ENCODE results near the gene FAT1.

Gene FAT1

DNA sequence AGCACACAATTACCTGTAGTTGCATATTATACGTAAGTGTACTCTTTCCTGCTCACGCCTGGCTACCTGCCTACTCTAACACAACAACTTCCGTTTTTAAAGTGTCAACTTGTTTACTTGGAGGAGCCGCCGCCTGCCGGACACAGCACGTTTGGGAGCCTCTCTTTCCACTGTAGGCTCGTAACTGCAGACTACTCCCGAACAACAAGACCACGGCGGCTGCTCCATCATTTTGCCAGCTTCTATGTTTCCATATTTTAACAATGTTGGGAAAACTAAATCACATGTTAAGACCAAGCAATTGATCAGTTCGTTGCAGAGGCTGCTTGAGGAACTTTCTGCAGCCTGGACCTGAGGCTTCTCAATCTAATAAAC, 169.1 kb downstream of the FAT1 start:
- no peak for DNase-seq (ENCODE audit: low read depth)
- no peak overlapping the region for H3K4me3 ChIP-seq (ENCODE audit: low read depth, low read length)
- TF ChIP-seq MYC (IDR thresholded peaks at IDR 0.05; ENCODE audit: low read depth, low read length): no peak
- TF ChIP-seq, protein P1, sequence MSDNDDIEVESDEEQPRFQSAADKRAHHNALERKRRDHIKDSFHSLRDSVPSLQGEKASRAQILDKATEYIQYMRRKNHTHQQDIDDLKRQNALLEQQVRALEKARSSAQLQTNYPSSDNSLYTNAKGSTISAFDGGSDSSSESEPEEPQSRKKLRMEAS (IDR thresholded peaks at IDR 0.05; ENCODE audit: low read depth, low read length): no peak
- TF ChIP-seq, protein P2, sequence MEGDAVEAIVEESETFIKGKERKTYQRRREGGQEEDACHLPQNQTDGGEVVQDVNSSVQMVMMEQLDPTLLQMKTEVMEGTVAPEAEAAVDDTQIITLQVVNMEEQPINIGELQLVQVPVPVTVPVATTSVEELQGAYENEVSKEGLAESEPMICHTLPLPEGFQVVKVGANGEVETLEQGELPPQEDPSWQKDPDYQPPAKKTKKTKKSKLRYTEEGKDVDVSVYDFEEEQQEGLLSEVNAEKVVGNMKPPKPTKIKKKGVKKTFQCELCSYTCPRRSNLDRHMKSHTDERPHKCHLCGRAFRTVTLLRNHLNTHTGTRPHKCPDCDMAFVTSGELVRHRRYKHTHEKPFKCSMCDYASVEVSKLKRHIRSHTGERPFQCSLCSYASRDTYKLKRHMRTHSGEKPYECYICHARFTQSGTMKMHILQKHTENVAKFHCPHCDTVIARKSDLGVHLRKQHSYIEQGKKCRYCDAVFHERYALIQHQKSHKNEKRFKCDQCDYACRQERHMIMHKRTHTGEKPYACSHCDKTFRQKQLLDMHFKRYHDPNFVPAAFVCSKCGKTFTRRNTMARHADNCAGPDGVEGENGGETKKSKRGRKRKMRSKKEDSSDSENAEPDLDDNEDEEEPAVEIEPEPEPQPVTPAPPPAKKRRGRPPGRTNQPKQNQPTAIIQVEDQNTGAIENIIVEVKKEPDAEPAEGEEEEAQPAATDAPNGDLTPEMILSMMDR (IDR thresholded peaks at IDR 0.05; ENCODE audit: low read depth, low read length): no peak
- no peak for TF ChIP-seq POLR2A (IDR thresholded peaks at IDR 0.05; ENCODE audit: extremely low read depth, insufficient read length)

DNA sequence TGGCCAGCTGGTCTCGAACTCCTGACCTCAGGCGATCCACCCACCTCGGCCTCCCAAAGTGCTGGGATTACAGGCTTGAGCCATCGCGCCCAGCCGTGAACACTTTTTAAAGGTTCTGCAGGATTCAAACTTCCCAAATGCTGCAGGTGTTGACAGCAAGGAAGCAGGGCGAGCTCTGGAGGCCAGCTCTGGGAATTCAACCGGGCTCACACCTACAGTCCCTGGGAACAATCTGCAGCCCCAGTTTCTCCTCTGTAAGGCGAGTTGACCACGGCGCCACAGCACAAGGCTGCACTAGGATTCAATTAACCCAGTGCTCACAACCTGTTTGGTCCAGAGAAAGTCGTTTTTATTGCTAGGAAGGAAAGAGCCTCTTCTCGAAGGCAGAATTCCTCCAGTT, 169.9 kb downstream of the FAT1 start:
- TF ChIP-seq, protein P2 (IDR thresholded peaks at IDR 0.05; ENCODE audit: low read depth, low read length): no peak
- TF ChIP-seq MYC (IDR thresholded peaks at IDR 0.05; ENCODE audit: low read depth, low read length): no peak
- TF ChIP-seq POLR2A (IDR thresholded peaks at IDR 0.05; ENCODE audit: extremely low read depth, insufficient read length): no peak
- TF ChIP-seq, protein P1 (IDR thresholded peaks at IDR 0.05; ENCODE audit: low read depth, low read length): no peak
- no peak overlapping the region for H3K4me3 ChIP-seq (ENCODE audit: low read depth, low read length)
- DNase-seq (ENCODE audit: low read depth): no peak

DNA sequence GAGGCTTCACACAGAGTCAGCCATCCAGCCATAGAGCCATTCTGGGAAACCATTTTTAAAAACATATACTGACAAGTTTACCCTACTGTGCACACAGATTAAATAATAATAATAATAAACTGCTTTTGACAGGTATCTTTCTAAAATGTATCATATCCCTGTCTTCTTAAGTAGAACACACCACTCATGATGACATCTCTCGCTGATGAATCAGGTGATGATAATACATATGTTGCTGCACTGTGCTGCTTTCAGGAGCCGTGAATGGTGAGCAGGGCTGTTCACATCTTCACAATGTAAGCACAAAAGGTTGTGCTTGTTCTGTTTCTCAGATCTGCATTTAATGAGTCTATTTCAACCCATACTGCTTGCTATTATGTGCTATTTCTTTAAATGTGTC, 171.8 kb downstream of the FAT1 start:
- TF ChIP-seq, protein P1 (IDR thresholded peaks at IDR 0.05; ENCODE audit: low read depth, low read length): no peak
- no peak for TF ChIP-seq MYC (IDR thresholded peaks at IDR 0.05; ENCODE audit: low read depth, low read length)
- no peak for TF ChIP-seq POLR2A (IDR thresholded peaks at IDR 0.05; ENCODE audit: extremely low read depth, insufficient read length)
- TF ChIP-seq, protein P2 (IDR thresholded peaks at IDR 0.05; ENCODE audit: low read depth, low read length): no peak
- H3K4me3 ChIP-seq (ENCODE audit: low read depth, low read length): no peak overlapping the region
- DNase-seq (ENCODE audit: low read depth): no peak

- TF ChIP-seq POLR2A (IDR thresholded peaks at IDR 0.05; ENCODE audit: extremely low read depth, insufficient read length): no peak
- no peak for TF ChIP-seq MYC (IDR thresholded peaks at IDR 0.05; ENCODE audit: low read depth, low read length)
- TF ChIP-seq, protein P1 (IDR thresholded peaks at IDR 0.05; ENCODE audit: low read depth, low read length): no peak
- TF ChIP-seq, protein P2 (IDR thresholded peaks at IDR 0.05; ENCODE audit: low read depth, low read length): no peak
- no peak overlapping the region for H3K4me3 ChIP-seq (ENCODE audit: low read depth, low read length)
- no peak for DNase-seq (ENCODE audit: low read depth)
These were observed 178.2 kb downstream of the FAT1 start for GRCh38 chr4:186545436-186545835.

DNA sequence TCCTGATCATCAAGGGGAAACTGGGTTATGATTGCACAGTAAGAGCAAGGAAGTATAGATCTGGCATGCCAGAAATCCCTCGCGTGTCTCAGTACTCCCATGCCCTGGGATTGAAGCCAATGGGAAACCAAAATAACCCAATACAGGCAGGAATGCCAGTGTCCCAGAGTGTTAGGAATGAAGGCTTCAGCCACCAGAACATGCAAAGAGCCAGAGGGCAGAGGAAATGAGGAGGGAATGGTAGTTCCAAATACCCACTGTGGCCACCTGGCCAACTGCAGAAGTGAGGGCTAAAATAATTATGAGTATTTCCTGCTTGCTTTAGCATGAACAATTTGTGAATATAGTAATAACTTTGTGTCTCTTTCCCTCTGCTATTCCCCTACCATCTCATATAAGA, 180.4 kb downstream of the FAT1 start:
- DNase-seq (ENCODE audit: low read depth): no peak
- no peak overlapping the region for H3K4me3 ChIP-seq (ENCODE audit: low read depth, low read length)
- TF ChIP-seq MYC (IDR thresholded peaks at IDR 0.05; ENCODE audit: low read depth, low read length): no peak
- TF ChIP-seq POLR2A (IDR thresholded peaks at IDR 0.05; ENCODE audit: extremely low read depth, insufficient read length): no peak
- TF ChIP-seq, protein P1 (IDR thresholded peaks at IDR 0.05; ENCODE audit: low read depth, low read length): no peak

DNA sequence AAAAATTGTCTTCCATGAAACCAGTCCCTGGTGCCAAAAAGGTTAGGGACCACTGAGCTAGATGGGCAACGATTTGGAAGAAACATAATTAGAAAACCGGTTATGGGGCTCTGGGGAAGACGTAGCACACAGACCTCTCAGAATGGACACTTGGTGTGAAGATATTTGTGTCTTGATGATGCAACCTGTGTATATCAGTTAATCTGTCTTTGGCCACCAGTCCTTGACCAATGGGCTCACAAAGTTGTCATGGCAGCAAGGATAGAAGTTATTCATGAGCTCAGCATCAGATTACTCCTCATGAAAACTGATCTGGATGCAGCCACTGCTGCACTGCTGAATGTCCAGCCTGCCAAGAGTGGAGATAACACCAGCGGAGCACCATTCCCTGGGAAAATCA, 181.9 kb downstream of the FAT1 start:
- TF ChIP-seq, protein P1 (IDR thresholded peaks at IDR 0.05; ENCODE audit: low read depth, low read length): no peak
- no peak for TF ChIP-seq MYC (IDR thresholded peaks at IDR 0.05; ENCODE audit: low read depth, low read length)
- no peak for TF ChIP-seq POLR2A (IDR thresholded peaks at IDR 0.05; ENCODE audit: extremely low read depth, insufficient read length)
- TF ChIP-seq, protein P2 (IDR thresholded peaks at IDR 0.05; ENCODE audit: low read depth, low read length): no peak
- DNase-seq (ENCODE audit: low read depth): no peak
- no peak overlapping the region for H3K4me3 ChIP-seq (ENCODE audit: low read depth, low read length)

Data from NB4 (cell line).